HuH-7 (cell line): ENCODE data around the gene SALL4.
A peak's percentile ranks its signal among the peaks of the same experiment; 100 is the strongest.
"Not testable (repeated sequence)": the region's sequence is repeated elsewhere in the genome, so short reads cannot be mapped to it uniquely, and the experiment has no call there.

Experiments used
- DNase-seq: peaks from one replicate; pipeline ENCODE4 v3.0.0; 2011; ENCODE audit warnings: low spot score

The SALL4 gene

GRCh38 chr20:51802170-51802751 is at the start of gene SALL4:
SALL4 (minus strand) TSS chr20:51802521; CDS start chr20:51802408, 113 bp downstream.
- peak; percentile 80 for DNase-seq

- no peak for DNase-seq
Measured at GRCh38 chr20:51848346-51848745, 46.0 kb upstream of the SALL4 start.

- DNase-seq, result no peak
Measured at GRCh38 chr20:51840865-51841264, 38.5 kb upstream of the SALL4 start.

GRCh38 chr20:51837876-51838420 is 35.6 kb upstream of the SALL4 start:
- no peak for DNase-seq

- DNase-seq, result no peak
Measured at GRCh38 chr20:51837436-51837835, 35.1 kb upstream of the SALL4 start.

- DNase-seq, result no peak
Measured at GRCh38 chr20:51833326-51833725, 31.0 kb upstream of the SALL4 start.

- DNase-seq, result no peak
Measured at GRCh38 chr20:51832276-51832675, 30.0 kb upstream of the SALL4 start.

- DNase-seq, result no peak
Measured at GRCh38 chr20:51831866-51832265, 29.5 kb upstream of the SALL4 start.

GRCh38 chr20:51830538-51830937 is 28.2 kb upstream of the SALL4 start:
- DNase-seq, result no peak

- DNase-seq, result no peak
Measured at GRCh38 chr20:51828762-51829161, 26.4 kb upstream of the SALL4 start.

- DNase-seq, result no peak
Measured at GRCh38 chr20:51826372-51826771, 24.1 kb upstream of the SALL4 start.

- DNase-seq, result no peak
Measured at GRCh38 chr20:51818479-51819008, 16.2 kb upstream of the SALL4 start.

GRCh38 chr20:51816856-51817255 is 14.5 kb upstream of the SALL4 start:
- DNase-seq, result not testable (repeated sequence)

GRCh38 chr20:51815383-51816076 is 13.2 kb upstream of the SALL4 start:
- no peak for DNase-seq

- no peak for DNase-seq
Measured at GRCh38 chr20:51812861-51813260, 10.5 kb upstream of the SALL4 start.

GRCh38 chr20:51811514-51812128 is 9.3 kb upstream of the SALL4 start:
- no peak for DNase-seq

- peak; percentile 65 for DNase-seq
Measured at GRCh38 chr20:51811042-51811355, 8.7 kb upstream of the SALL4 start.

GRCh38 chr20:51810155-51811041 is 8.1 kb upstream of the SALL4 start:
- no peak for DNase-seq

GRCh38 chr20:51807720-51808250 is 5.5 kb upstream of the SALL4 start:
- DNase-seq, result no peak

GRCh38 chr20:51804754-51805153 is 2.4 kb upstream of the SALL4 start:
- no peak for DNase-seq

GRCh38 chr20:51803148-51803854 is 980 bp upstream of the SALL4 start:
- DNase-seq, result no peak
